PC-3 (cell line): ENCODE data around the gene AATF. TPM values are rescaled to one million over a fixed set of nuclear protein-coding genes. Genes with fewer than 3 reads are reported as not detected.

ENCODE experiments used
- ATAC-seq: fragments of 200-7000 bp; cut with Tn5 transposase; 2 replicates; pipeline ENCODE4 v1.9.1; 2020; ENCODE audit warnings: mild to moderate bottlenecking, moderate library complexity
- BruUV-seq: library from RNA; stranded (reverse); fragments of 400-500 nt; replicated peaks from 2 replicates; lab custom pipeline; 2021; lab: Mats Ljungman, UMichigan
- CTCF ChIA-PET: fragments of 300-600 bp; sonication (Branson Sonifier 250); formaldehyde crosslinking; loops from one replicate; lab custom pipeline; 2022; ENCODE audit warnings: antibody characterized with exemption; lab: Charles Lee
- POLR2A ChIA-PET: fragments of 300-600 bp; sonication (Branson Sonifier 250); formaldehyde crosslinking; loops from one replicate; lab custom pipeline; 2022; ENCODE audit warnings: antibody characterized with exemption; ENCODE audit not compliant: unreplicated experiment; lab: Charles Lee
- DNase-seq: peaks from one replicate; pipeline ENCODE4 v3.0.0-alpha.2; 2015
- H2AFZ ChIP-seq: fragments of 300-600 bp; sonication (generic); 2 replicates; pipeline ENCODE4 v1.6.0; 2016; ENCODE audit warnings: antibody characterized with exemption, low read length
- H3F3A ChIP-seq: fragments of 300-600 bp; sonication (generic); one replicate; pipeline ENCODE4 v1.6.0; 2017; ENCODE audit warnings: antibody characterized with exemption, low read length, control low read depth, mild to moderate bottlenecking; ENCODE audit not compliant: unreplicated experiment
- H3K27ac ChIP-seq: fragments of 300-600 bp; sonication (generic); 2 replicates; pipeline ENCODE4 v1.5.1; 2016; ENCODE audit warnings: mild to moderate bottlenecking, low read length
- H3K27me3 ChIP-seq: fragments of 300-600 bp; sonication (generic); 2 replicates; pipeline ENCODE4 v1.6.1; 2016; ENCODE audit warnings: low read length, mixed read lengths
- H3K36me3 ChIP-seq: fragments of 300-600 bp; sonication (generic); 2 replicates; pipeline ENCODE4 v1.6.1; 2016; ENCODE audit warnings: low read depth, mixed run types, low read length, mixed read lengths
- H3K4me1 ChIP-seq: fragments of 300-600 bp; sonication (generic); 2 replicates; pipeline ENCODE4 v1.5.1; 2016; ENCODE audit warnings: low read length; ENCODE audit not compliant: insufficient read depth
- H3K4me2 ChIP-seq: fragments of 300-600 bp; sonication (generic); 2 replicates; pipeline ENCODE4 v1.6.0; 2016; ENCODE audit warnings: low read length
- H3K4me3 ChIP-seq: fragments of 300-600 bp; sonication (generic); 2 replicates; pipeline ENCODE4 v1.5.1; 2016; ENCODE audit warnings: mild to moderate bottlenecking, low read length, mixed read lengths
- H3K79me2 ChIP-seq: fragments of 300-600 bp; sonication (generic); 2 replicates; pipeline ENCODE4 v1.6.1; 2017; ENCODE audit warnings: low read length, mixed read lengths
- H3K9ac ChIP-seq: fragments of 300-600 bp; sonication (generic); 2 replicates; pipeline ENCODE4 v1.6.0; 2016; ENCODE audit warnings: mild to moderate bottlenecking, low read length
- H3K9me2 ChIP-seq: fragments of 300-600 bp; sonication (generic); replicated peaks from 2 replicates; pipeline ENCODE4 v1.6.1; 2016; ENCODE audit warnings: mixed run types, low read length, mixed read lengths
- H3K9me3 ChIP-seq: fragments of 300-600 bp; sonication (generic); 2 replicates; pipeline ENCODE4 v1.6.1; 2016; ENCODE audit warnings: low read length, mixed read lengths
- H4K20me1 ChIP-seq: fragments of 300-600 bp; sonication (generic); 2 replicates; pipeline ENCODE4 v1.6.1; 2016; ENCODE audit warnings: low read length, mixed read lengths
- EZH2 ChIP-seq: fragments of 300-600 bp; sonication (generic); IDR thresholded peaks from one replicate; pipeline ENCODE4 v1.6.1; 2017; ENCODE audit warnings: antibody characterized with exemption, mild to moderate bottlenecking, low read length; ENCODE audit not compliant: unreplicated experiment
- EZH2phosphoT487 ChIP-seq: fragments of 300-600 bp; sonication (generic); IDR thresholded peaks from 2 replicates; pipeline ENCODE4 v1.6.1; 2018; ENCODE audit warnings: mild to moderate bottlenecking, antibody characterized with exemption, low read length, borderline replicate concordance
- intact Hi-C: fragments of 100-400 bp; cut with micrococcal nuclease; formaldehyde crosslinking; loops from 2 replicates; pipeline ENCODE4 v1.9.0; 2023
- total RNA-seq: library from RNA; depleted of rRNA; stranded (reverse); fragments of >200 nt; gene quantifications from 2 replicates; pipeline ENCODE4 v1.2.3, GENCODE V29; 2014
- TF ChIP-seq, protein P1 (sequence below): fragments of 300-600 bp; sonication (generic); conservative IDR thresholded peaks from 2 replicates; pipeline ENCODE4 v1.5.1; 2017; ENCODE audit warnings: antibody characterized with exemption, low read depth, mild to moderate bottlenecking, low read length

The AATF gene
- total RNA-seq, 1 experiment from 2014 or later = 25.5 TPM

DNA sequence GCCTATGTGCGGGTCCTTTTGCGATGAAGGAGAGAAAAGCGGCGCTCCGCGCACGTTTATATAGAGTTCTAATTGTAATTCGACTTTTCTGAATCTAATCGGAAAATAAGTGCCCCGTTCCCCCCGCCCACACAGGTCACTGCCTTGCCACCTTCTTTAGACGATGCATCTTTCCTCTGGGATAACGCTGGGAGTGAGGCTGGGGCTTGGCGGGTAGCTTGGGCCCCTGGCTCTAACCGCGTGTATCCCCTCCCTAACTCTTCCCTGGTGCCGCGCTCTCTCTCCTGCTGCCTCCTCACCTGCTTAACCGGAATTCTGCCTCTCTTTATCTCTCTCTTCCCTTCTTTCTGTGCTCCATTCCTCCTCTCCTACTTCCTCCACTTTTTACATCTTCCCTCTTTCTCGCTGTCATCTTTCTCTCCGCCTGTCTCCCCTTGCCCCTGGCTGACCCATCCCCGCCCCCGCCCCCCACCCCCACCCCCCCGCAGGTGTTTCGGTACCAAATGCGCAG is 8.9 kb upstream of the AATF start:
- no peaks in the 10 kb centered on the region for H3K36me3 ChIP-seq

DNA sequence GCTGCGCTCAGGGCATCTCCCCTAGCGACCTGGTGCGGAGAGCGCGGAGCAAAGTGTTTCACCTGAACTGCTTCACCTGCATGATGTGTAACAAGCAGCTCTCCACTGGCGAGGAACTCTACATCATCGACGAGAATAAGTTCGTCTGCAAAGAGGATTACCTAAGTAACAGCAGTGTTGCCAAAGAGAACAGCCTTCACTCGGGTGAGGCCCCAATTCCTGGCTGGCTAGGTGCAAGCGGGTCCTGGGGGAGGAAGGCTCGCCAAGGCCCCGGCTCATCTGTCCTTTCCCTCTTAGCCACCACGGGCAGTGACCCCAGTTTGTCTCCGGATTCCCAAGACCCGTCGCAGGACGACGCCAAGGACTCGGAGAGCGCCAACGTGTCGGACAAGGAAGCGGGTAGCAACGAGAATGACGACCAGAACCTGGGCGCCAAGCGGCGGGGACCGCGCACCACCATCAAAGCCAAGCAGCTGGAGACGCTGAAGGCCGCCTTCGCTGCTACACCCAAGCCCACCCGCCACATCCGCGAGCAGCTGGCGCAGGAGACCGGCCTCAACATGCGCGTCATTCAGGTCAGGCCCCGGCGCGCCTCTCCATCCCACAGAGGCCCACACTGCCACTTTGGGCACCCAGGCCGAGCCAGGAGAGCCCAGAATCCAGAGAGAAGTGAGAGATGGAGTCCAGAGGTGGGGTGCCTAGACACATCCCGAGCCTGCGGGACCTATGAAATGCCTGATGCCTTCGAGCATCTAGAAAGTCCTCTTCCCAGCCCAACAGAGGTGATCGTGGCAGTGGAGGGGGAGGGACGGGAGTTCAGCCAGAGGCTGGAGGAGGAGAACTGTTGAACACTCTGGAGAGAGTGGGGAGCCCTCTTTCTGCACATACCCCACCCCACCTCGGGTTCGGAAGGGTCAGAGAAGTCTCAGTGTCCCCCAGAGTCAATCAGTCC is 8.2 kb upstream of the AATF start:
- no peaks in the 10 kb centered on the region for H3K79me2 ChIP-seq
- H3K4me3 ChIP-seq = no peak overlapping the region
- peaks cover under 1% of the 10 kb centered on the region; the same call in 1 of the 2 replicates for H3K4me1 ChIP-seq
- ChIA-PET POLR2A (no interaction called here), CTCF (no interaction called here)
- no peak overlapping the region for H3K27ac ChIP-seq
- H3K9me2 ChIP-seq = no peaks in the 10 kb centered on the region
- H2AFZ ChIP-seq = no peak overlapping the region
- no peaks in the 10 kb centered on the region for H3K36me3 ChIP-seq
- H3F3A ChIP-seq = no peaks in the 10 kb centered on the region
- H4K20me1 ChIP-seq = no peaks in the 10 kb centered on the region
- DNase-seq (no peak), ATAC-seq (no peak)
- peaks cover 56% of the 10 kb centered on the region for H3K27me3 ChIP-seq
- TF ChIP-seq EZH2phosphoT487 = no peak
- TF ChIP-seq EZH2 = no peak
- TF ChIP-seq, protein P1, sequence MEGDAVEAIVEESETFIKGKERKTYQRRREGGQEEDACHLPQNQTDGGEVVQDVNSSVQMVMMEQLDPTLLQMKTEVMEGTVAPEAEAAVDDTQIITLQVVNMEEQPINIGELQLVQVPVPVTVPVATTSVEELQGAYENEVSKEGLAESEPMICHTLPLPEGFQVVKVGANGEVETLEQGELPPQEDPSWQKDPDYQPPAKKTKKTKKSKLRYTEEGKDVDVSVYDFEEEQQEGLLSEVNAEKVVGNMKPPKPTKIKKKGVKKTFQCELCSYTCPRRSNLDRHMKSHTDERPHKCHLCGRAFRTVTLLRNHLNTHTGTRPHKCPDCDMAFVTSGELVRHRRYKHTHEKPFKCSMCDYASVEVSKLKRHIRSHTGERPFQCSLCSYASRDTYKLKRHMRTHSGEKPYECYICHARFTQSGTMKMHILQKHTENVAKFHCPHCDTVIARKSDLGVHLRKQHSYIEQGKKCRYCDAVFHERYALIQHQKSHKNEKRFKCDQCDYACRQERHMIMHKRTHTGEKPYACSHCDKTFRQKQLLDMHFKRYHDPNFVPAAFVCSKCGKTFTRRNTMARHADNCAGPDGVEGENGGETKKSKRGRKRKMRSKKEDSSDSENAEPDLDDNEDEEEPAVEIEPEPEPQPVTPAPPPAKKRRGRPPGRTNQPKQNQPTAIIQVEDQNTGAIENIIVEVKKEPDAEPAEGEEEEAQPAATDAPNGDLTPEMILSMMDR = no peak
- no TSS peak for BruUV-seq
- no peak overlapping the region for H3K9ac ChIP-seq
- no peaks in the 10 kb centered on the region for H3K9me3 ChIP-seq
- intact Hi-C loops = no loop called here
- H3K4me2 ChIP-seq = no peak overlapping the region

More for the DNA sequence above, 8.9 kb upstream of the AATF start:
- Histone ChIP-seq H3K9ac (no peak overlapping the region), H3K79me2 (no peaks in the 10 kb centered on the region), H3F3A (no peaks in the 10 kb centered on the region), H3K27ac (no peak overlapping the region), H4K20me1 (no peaks in the 10 kb centered on the region), H3K4me1 (peaks cover 4% of the 10 kb centered on the region; the same call in 1 of the 2 replicates), H3K9me2 (no peaks in the 10 kb centered on the region), H3K9me3 (no peaks in the 10 kb centered on the region), H3K4me3 (no peak overlapping the region), H3K4me2 (no peak overlapping the region), H2AFZ (no peak overlapping the region), H3K27me3 (peaks cover 56% of the 10 kb centered on the region)
- ATAC-seq = no peak
- DNase-seq = no peak
- POLR2A ChIA-PET = no interaction called here
- BruUV-seq = no TSS peak
- CTCF ChIA-PET = no interaction called here
- intact Hi-C loops = no loop called here
- no peak for TF ChIP-seq EZH2

DNA sequence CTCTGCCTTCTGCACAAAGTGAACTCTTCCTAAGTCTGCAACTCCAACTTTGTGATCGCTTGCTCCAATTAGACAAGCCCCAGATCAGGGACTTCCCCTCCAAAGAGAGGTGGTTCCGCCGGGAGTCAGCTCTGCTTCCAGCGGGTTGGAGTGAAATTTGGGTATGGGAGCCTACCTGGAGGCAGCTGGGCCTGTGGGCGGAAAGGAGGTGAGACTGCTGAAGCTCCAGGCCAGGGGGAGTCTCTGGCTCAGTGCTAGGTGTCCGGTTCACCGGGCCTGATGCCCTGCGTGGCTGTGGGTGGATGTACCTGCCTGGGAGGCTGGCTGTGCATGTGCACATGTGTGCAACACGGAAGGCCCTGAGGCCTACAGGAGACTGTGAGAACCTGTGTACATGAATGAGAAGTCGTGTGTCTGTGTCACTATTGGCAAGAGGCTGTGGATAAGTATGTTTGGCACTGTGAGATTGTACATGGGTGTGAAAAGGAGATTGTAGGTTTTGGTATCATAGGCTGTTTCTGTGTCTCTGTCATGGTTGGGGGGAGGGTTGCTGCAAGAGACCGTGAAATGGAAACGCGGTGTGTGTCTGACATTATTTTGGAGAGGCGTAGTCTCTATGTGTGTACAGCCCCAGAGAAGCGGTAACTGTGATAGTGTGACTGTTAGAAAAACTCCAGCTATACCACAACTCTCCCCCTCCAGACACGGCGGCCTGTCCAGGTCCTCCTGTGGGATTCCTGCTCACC is 7.3 kb upstream of the AATF start:
- TF ChIP-seq EZH2 (no peak), EZH2phosphoT487 (no peak)
- TF ChIP-seq, protein P1 = no peak
- Histone ChIP-seq H3K36me3 (no peaks in the 10 kb centered on the region), H3K9ac (no peak overlapping the region), H2AFZ (no peak overlapping the region), H3K4me3 (no peak overlapping the region), H3K79me2 (no peaks in the 10 kb centered on the region), H3K9me3 (no peaks in the 10 kb centered on the region), H3K27ac (no peak overlapping the region), H3K4me1 (no peaks in the 10 kb centered on the region), H3F3A (no peaks in the 10 kb centered on the region), H4K20me1 (no peaks in the 10 kb centered on the region), H3K4me2 (no peak overlapping the region), H3K27me3 (peaks cover 52% of the 10 kb centered on the region), H3K9me2 (no peaks in the 10 kb centered on the region)
- ChIA-PET POLR2A (no interaction called here), CTCF (no interaction called here)
- ATAC-seq (no peak), DNase-seq (no peak)
- intact Hi-C loops = no loop called here
- no TSS peak for BruUV-seq
